Fibroblast of lung (primary cell): ENCODE data around the gene PTK7.

ENCODE experiments used
- CTCF ChIP-seq, 2 donors: IDR thresholded peaks in 1 of 2; conservative IDR thresholded peaks in 1 of 2; 1 replicate in 1 of 2; 2 replicates in 1 of 2; pipeline ENCODE4 v1.5.1; 2011 to 2012; ENCODE audit warnings: low read length in 2 of 2, control low read depth in 1 of 2, inconsistent platforms in 1 of 2, low read depth in 1 of 2, mild to moderate bottlenecking in 1 of 2
- EZH2 ChIP-seq: IDR thresholded peaks from 2 replicates; pipeline ENCODE4 v1.5.1; 2012; ENCODE audit warnings: low read length, control low read depth, mild to moderate bottlenecking; ENCODE audit errors: missing control alignments

GRCh38 chr6:43075670-43076463 lies at the start of gene PTK7:
- TF ChIP-seq CTCF (conservative IDR thresholded peaks at IDR 0.05 in 1 of 2, IDR thresholded peaks at IDR 0.05 in 1 of 2; ENCODE audit: low read depth in 1 of 2, low read length in 2 of 2) (no peak), EZH2 (no peak)
